NCI-H2081 treated with DMSO at 0.1 percent for 48 hours (cell line): ENCODE results near the gene PEBP1.
"Not testable (repeated sequence)": the region's sequence is repeated elsewhere in the genome, so short reads cannot be mapped to it uniquely, and the experiment has no call there.

Experiments
- DNase-seq: peaks from one replicate; lab custom pipeline; 2025; lab: John Stamatoyannopoulos, UW

Gene PEBP1

DNA sequence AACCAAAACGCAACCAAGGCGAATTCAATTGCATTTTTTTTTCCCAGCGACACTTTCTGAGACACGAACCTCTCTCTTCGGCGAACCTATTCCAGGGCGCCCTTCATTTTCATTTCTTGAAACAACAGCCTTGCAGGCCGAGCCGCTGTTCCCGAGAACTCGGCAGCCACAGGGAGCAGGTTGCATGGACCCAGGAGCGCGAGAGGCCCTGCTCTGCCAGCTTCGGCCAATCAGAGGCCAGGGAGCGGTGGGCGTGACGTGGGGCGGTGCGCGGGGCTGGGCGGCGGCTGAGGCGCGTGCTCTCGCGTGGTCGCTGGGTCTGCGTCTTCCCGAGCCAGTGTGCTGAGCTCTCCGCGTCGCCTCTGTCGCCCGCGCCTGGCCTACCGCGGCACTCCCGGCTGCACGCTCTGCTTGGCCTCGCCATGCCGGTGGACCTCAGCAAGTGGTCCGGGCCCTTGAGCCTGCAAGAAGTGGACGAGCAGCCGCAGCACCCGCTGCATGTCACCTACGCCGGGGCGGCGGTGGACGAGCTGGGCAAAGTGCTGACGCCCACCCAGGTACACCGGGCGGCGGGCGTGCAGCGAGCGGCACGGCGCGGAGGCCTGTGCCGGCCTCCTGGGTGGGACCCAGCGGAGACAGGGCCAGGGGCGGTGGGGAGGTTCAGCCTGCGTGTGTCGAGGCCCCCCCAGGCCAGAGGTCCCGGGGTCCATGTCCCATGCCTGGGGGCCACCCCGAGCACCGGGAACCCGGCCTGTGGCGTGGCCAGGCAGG, at the start of gene PEBP1:
Gene PEBP1 (plus strand): TSS at position 337 of the 771 bp plus-strand sequence. CDS start 86 bp downstream, at position 423.
- DNase-seq = peak; percentile 74

GRCh38 chr12:118089782-118090181, 46.1 kb upstream of the PEBP1 start:
- no peak for DNase-seq

- DNase-seq = no peak
These were observed 41.9 kb upstream of the PEBP1 start for GRCh38 chr12:118094039-118094438.

DNA sequence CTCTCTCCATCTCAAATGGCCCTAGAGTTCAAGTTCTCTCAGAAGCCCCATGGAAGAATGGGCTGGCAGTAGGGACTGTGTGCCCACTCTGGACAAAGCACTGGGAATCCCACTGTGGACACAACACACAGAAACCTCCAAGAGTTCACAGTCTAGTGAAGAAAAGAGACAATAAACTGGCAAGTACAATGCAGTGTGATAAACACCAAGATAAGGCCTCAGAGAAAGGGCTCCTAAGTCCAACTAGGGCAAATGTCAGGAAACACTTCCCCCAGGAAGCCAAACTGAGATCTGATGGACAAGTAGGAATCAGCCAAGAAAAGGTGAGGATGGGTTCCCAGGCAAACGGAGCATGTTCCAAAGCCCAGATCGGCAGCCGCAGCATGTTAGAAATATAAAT, 37.5 kb upstream of the PEBP1 start:
- DNase-seq = no peak

DNA sequence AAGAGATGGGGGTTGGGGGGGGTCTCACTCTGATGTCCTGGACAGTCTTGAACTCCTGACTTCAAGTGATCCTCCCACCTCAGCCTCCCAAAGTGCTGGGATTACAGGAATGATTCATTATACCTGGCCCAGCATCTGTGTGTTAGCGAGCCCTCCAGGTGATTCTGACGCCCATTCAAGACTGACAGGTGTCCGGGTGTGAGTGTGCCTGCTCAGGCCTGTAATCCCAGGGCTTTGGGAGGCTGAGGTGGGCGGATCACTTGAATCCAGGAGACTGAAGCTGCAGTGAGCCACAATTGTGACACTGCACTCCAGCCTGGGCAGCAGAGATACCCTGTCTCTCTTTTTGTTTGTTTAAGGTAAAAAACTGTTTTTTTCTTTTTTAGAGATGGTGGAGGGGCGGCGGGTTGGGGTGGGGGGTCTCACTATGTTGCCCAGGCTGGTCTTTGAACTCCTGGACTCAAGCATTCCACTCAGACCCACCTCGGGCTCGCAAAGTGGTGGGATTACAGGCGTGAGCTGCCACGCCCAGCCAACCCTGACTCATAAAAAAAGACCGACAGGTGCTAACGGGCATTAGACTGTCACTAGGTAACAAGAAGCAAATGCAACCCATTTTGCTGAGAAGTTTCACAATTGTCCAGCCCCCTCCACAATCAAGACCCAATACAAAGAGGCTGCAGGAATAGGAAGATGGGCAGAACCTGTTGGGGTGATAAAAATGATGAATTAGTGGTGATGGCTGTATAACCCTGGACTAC, 36.8 kb upstream of the PEBP1 start:
- no peak for DNase-seq

- DNase-seq = no peak
These were observed 34.9 kb upstream of the PEBP1 start for GRCh38 chr12:118101051-118101450.

- DNase-seq = no peak
These were observed 33.9 kb upstream of the PEBP1 start for GRCh38 chr12:118102070-118102469.

GRCh38 chr12:118102609-118103008, 33.3 kb upstream of the PEBP1 start:
- DNase-seq = no peak

DNA sequence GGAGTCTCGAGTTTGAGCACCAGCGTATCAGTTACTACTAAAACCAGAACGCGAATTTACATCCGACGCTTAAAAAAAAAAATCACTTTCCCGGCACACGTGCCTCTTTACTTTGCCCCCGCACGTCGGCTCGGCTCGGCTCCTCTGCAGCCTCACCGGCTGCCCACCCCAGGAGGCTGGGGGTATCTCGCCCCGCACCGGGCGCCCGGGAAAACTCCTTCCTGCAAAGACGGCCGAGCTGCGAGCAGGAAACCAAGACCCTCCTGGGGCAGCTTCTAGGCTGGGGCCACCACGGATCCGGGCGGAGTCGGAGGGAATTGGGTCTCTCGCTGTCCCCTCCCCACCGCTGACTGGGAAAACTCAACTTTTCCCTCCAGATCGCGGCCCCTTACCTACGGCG, 32.7 kb upstream of the PEBP1 start:
- DNase-seq = no peak

GRCh38 chr12:118103601-118104382, 32.1 kb upstream of the PEBP1 start, which contains the start of gene VSIG10:
TSS of gene VSIG10 (minus strand) at chr12:118104011. CDS start at chr12:118103671, 340 bp downstream.
- no peak for DNase-seq

GRCh38 chr12:118107011-118107410, 28.9 kb upstream of the PEBP1 start:
- DNase-seq = no peak

- DNase-seq = no peak
These were observed 28.2 kb upstream of the PEBP1 start for GRCh38 chr12:118107694-118108093.

DNA sequence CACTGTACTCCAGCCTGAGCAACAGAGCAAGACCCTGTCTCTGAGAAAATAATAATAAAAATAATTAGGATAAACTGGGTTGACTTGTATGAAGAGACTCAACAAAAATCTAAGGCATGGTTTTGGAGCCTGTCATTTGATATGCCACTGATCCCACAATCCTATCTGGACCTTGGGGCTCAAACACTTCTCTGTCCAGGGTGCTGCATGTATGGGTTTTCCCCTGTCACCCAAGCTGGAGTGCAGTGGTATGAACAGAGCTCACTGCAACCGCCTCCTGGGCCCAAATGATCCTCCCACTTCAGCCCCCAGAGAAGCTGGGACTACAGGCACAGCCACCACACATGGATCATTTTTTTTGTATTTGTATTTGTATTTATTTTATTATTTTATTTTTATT, 26.8 kb upstream of the PEBP1 start:
- DNase-seq = no peak

GRCh38 chr12:118119449-118119879, 16.5 kb upstream of the PEBP1 start:
- no peak for DNase-seq

DNA sequence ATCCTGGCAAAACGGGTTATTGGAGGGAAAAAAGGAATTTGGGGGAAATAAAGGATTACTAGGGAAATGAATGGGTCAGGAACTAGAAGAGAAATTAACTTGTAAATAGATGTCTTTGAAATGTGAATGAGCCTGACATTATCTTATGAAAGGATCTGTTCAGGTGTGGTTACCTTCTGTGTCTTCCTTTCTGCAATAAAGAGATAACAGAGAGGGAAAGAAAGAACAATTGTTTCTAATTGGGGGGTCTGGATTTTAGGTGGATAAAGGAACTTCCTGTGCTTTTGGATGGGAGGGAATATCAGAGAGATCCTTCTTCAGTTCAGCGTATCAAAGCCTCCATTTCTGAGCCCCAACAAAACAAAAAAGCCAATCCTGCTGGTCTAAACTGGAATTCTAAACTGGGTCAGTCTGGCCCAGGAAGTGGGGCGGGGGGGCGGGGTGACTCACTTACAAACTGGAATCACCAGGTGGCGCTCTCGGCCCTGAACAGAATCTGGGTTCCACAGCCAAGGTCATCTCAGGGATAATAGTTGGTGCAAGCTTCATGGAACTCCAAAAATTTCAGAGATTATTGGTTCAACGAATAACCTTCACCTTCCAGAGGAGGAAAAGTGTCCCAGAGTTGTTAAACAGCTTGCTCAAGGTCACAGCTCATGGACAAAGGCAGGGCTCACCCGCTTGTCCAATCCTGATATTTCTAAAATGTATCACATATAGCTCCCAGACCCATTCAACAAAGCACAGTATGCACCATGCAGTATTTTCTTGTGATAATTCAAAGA, 15.2 kb upstream of the PEBP1 start:
- DNase-seq = no peak

GRCh38 chr12:118122264-118122663, 13.7 kb upstream of the PEBP1 start:
- no peak for DNase-seq

DNA sequence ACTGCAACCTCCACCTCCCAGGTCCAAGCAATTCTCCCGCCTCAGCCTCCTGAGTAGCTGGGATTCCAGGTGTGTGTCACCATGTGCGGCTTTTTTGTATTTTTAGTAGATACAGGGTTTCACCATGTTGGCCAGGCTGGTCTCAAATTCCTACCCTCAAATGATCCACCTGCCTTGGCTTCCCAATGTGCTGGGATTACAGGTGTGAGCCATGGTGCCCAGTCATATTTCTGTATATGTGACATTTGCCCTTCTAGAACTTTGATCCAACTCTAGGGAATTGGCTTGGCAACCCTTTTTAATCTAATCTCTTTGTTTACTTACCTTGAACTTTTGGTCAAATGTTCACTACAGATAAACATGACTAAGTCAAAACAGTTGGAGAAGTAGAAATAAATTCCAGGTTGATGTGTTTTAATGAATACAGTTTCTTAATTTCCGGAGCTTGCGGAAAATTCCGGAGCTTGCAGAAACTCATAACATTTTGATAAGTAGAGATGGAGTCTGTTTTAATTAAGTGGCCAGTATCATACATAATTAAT, 11.5 kb upstream of the PEBP1 start:
- DNase-seq = no peak

DNA sequence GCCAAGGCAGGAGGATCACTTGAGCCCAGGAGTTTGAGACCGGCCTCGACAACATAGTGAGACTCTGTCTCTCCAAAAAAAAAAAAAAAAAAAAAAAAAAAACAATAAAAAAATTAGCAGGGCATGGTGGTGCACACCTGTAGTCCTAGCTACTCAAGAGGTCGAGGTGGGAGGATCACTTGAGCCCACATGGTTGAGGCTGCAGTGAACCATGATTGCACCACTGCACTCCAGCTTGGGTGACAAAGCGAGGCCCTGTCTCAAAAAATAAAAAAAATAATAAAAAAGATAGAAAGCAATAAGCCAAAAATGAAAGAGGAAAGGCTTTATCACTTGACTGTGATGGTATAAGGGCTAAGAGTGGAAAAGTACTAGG, 10.2 kb upstream of the PEBP1 start:
- no peak for DNase-seq

DNA sequence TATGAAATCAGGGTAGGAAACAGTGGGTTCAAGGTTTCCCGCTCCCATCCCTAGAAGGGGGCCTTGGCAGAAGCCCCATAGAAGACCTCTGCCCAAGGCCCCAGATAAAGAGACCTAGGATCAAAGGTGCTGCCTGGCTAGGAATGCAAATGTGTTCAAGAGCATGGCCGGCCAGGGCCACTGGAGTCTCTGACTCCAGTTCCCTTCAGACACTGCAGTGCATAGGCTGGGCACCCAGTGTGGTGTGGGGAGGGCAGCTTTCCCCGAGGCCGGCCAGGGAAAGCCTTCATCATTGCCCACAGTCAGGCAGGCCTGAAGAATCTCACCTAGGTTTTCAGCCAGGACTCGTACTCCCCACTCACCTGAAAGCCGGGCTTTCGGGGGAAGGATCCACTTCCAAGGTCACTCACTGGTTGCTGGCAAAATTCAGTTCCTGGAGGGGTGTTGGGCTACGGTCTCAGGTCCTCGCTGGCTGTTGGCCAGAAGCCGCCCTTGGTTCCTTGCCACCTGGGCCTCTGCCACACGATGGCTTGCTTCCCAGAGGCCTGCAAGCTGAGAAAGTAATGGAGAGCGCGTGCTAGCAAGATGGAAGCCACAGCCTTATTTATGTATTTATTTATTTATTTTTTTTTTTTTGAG, 9.7 kb upstream of the PEBP1 start:
- DNase-seq = no peak

GRCh38 chr12:118127867-118128266, 8.1 kb upstream of the PEBP1 start:
- DNase-seq = no peak

- not testable (repeated sequence) for DNase-seq
These were observed 6.5 kb upstream of the PEBP1 start for GRCh38 chr12:118129436-118129835.
